Neuron (in vitro differentiated cells): Measurements from ENCODE around the gene ANKRD17.

ENCODE experiments used
- H2AFZ ChIP-seq: one replicate; pipeline ENCODE4 v1.6.1; 2013; ENCODE audit warnings: low read depth, mild to moderate bottlenecking, inconsistent platforms, low read length, moderate library complexity
- H3K27me3 ChIP-seq: one replicate; pipeline ENCODE4 v1.6.1; 2013; ENCODE audit warnings: low read length; ENCODE audit not compliant: insufficient read depth
- H3K36me3 ChIP-seq: one replicate; pipeline ENCODE4 v1.6.1; 2013; ENCODE audit warnings: low read length; ENCODE audit not compliant: insufficient read depth
- H3K4me1 ChIP-seq: one replicate; pipeline ENCODE4 v1.6.1; 2013; ENCODE audit warnings: low read length; ENCODE audit not compliant: insufficient read depth
- H3K4me3 ChIP-seq: 2 replicates; pipeline ENCODE4 v1.5.1; 2013; ENCODE audit warnings: mild to moderate bottlenecking, low read length, moderate library complexity
- H3K9me3 ChIP-seq: one replicate; pipeline ENCODE4 v1.6.1; 2013; ENCODE audit warnings: low read length

ANKRD17 gene

GRCh38 chr4:73178389-73178788, 80.2 kb downstream of the ANKRD17 start:
- Histone ChIP-seq H3K4me3 (no peak overlapping the region), H2AFZ (no peak overlapping the region), H3K27me3 (no peaks in the 10 kb centered on the region), H3K9me3 (peaks cover 8% of the 10 kb centered on the region), H3K4me1 (no peaks in the 10 kb centered on the region), H3K36me3 (peaks cover 28% of the 10 kb centered on the region)

- no peaks in the 10 kb centered on the region for H3K27me3 ChIP-seq
- H3K36me3 ChIP-seq: peaks cover 73% of the 10 kb centered on the region
- H3K9me3 ChIP-seq: peaks cover 16% of the 10 kb centered on the region
Measured at GRCh38 chr4:73172161-73172560, 86.4 kb downstream of the ANKRD17 start.

GRCh38 chr4:73170518-73171198, 87.9 kb downstream of the ANKRD17 start:
- H3K9me3 ChIP-seq: peaks cover 13% of the 10 kb centered on the region
- no peak overlapping the region for H3K4me3 ChIP-seq
- H3K36me3 ChIP-seq: peaks cover 77% of the 10 kb centered on the region
- no peak overlapping the region for H2AFZ ChIP-seq
- no peaks in the 10 kb centered on the region for H3K4me1 ChIP-seq
- no peaks in the 10 kb centered on the region for H3K27me3 ChIP-seq

More at GRCh38 chr4:73172161-73172560, 86.4 kb downstream of the ANKRD17 start:
- no peaks in the 10 kb centered on the region for H3K4me1 ChIP-seq
- H2AFZ ChIP-seq: no peak overlapping the region
- H3K4me3 ChIP-seq: no peak overlapping the region

GRCh38 chr4:73166212-73166611, 92.4 kb downstream of the ANKRD17 start:
- peaks cover 6% of the 10 kb centered on the region for H3K9me3 ChIP-seq
- no peaks in the 10 kb centered on the region for H3K27me3 ChIP-seq
- peaks cover 73% of the 10 kb centered on the region for H3K36me3 ChIP-seq
- H2AFZ ChIP-seq: no peak overlapping the region
- no peak overlapping the region for H3K4me3 ChIP-seq
- no peaks in the 10 kb centered on the region for H3K4me1 ChIP-seq

- Histone ChIP-seq H3K27me3 (no peaks in the 10 kb centered on the region), H3K9me3 (peaks cover 2% of the 10 kb centered on the region), H3K36me3 (peaks cover 66% of the 10 kb centered on the region), H3K4me3 (no peak overlapping the region), H3K4me1 (no peaks in the 10 kb centered on the region), H2AFZ (no peak overlapping the region)
Measured at GRCh38 chr4:73161527-73162185, 96.9 kb downstream of the ANKRD17 start.

- peaks cover 2% of the 10 kb centered on the region for H3K9me3 ChIP-seq
- no peaks in the 10 kb centered on the region for H3K4me1 ChIP-seq
- peaks cover 69% of the 10 kb centered on the region for H3K36me3 ChIP-seq
- no peak overlapping the region for H3K4me3 ChIP-seq
- H3K27me3 ChIP-seq: no peaks in the 10 kb centered on the region
- H2AFZ ChIP-seq: no peak overlapping the region
Measured at GRCh38 chr4:73156394-73156793, 102.2 kb downstream of the ANKRD17 start.

- Histone ChIP-seq H2AFZ (no peak overlapping the region), H3K4me1 (no peaks in the 10 kb centered on the region), H3K36me3 (peaks cover 73% of the 10 kb centered on the region), H3K27me3 (no peaks in the 10 kb centered on the region), H3K9me3 (no peaks in the 10 kb centered on the region), H3K4me3 (no peak overlapping the region)
Measured at GRCh38 chr4:73152893-73153292, 105.7 kb downstream of the ANKRD17 start.

GRCh38 chr4:73142995-73143547, 115.5 kb downstream of the ANKRD17 start:
- peaks cover 15% of the 10 kb centered on the region for H3K4me1 ChIP-seq
- no peaks in the 10 kb centered on the region for H3K9me3 ChIP-seq
- H3K27me3 ChIP-seq: no peaks in the 10 kb centered on the region
- no peak overlapping the region for H3K4me3 ChIP-seq
- no peak overlapping the region for H2AFZ ChIP-seq
- peaks cover 88% of the 10 kb centered on the region for H3K36me3 ChIP-seq

GRCh38 chr4:73139991-73140390, 118.6 kb downstream of the ANKRD17 start:
- no peak overlapping the region for H2AFZ ChIP-seq
- H3K27me3 ChIP-seq: no peaks in the 10 kb centered on the region
- peaks cover 15% of the 10 kb centered on the region for H3K4me1 ChIP-seq
- no peaks in the 10 kb centered on the region for H3K9me3 ChIP-seq
- H3K4me3 ChIP-seq: no peak overlapping the region
- H3K36me3 ChIP-seq: peaks cover 80% of the 10 kb centered on the region

GRCh38 chr4:73139245-73139644, 119.4 kb downstream of the ANKRD17 start:
- peaks cover 80% of the 10 kb centered on the region for H3K36me3 ChIP-seq

GRCh38 chr4:73137121-73137520, 121.5 kb downstream of the ANKRD17 start:
- Histone ChIP-seq H3K4me1 (peaks cover 15% of the 10 kb centered on the region), H3K36me3 (peaks cover 71% of the 10 kb centered on the region), H3K4me3 (no peak overlapping the region), H2AFZ (no peak overlapping the region), H3K27me3 (no peaks in the 10 kb centered on the region), H3K9me3 (no peaks in the 10 kb centered on the region)

More at GRCh38 chr4:73139245-73139644, 119.4 kb downstream of the ANKRD17 start:
- Histone ChIP-seq H2AFZ (no peak overlapping the region), H3K4me3 (no peak overlapping the region), H3K9me3 (no peaks in the 10 kb centered on the region), H3K27me3 (no peaks in the 10 kb centered on the region), H3K4me1 (peaks cover 15% of the 10 kb centered on the region)

- H3K9me3 ChIP-seq: no peaks in the 10 kb centered on the region
- no peak overlapping the region for H3K4me3 ChIP-seq
- H2AFZ ChIP-seq: no peak overlapping the region
- no peaks in the 10 kb centered on the region for H3K27me3 ChIP-seq
- H3K36me3 ChIP-seq: peaks cover 65% of the 10 kb centered on the region
- no peaks in the 10 kb centered on the region for H3K4me1 ChIP-seq
Measured at GRCh38 chr4:73133784-73134183, 124.8 kb downstream of the ANKRD17 start.

GRCh38 chr4:73131281-73131680, 127.3 kb downstream of the ANKRD17 start:
- Histone ChIP-seq H2AFZ (no peak overlapping the region), H3K36me3 (peaks cover 51% of the 10 kb centered on the region), H3K9me3 (no peaks in the 10 kb centered on the region), H3K4me1 (no peaks in the 10 kb centered on the region), H3K4me3 (no peak overlapping the region), H3K27me3 (no peaks in the 10 kb centered on the region)
